ENCODE data around the gene PNMA6E. TPM values are rescaled to one million over a fixed set of nuclear protein-coding genes. Genes with fewer than 3 reads are reported as not detected.

PNMA6E gene
- total and polyA plus RNA-seq, 9 of the 15 experiments (the other 6 are each of a cell fraction or from before 2014, with no cell fraction given), result 0.03 TPM; not detected in 8

GRCh38 chrX:153379971-153380581 lies 21.1 kb downstream of the PNMA6E start (continued):
- TF ChIP-seq RBM14 (IDR thresholded peaks at IDR 0.05; ENCODE audit: borderline replicate concordance, insufficient read depth, low read depth, low read length) (no peak), XRCC3 (IDR thresholded peaks at IDR 0.05) (no peak), HMGN3 (IDR thresholded peaks at IDR 0.05; ENCODE audit: borderline replicate concordance, extremely low read depth, insufficient read length, low read depth, low read length) (no peak), ZNF644 (tag; IDR thresholded peaks at IDR 0.05; ENCODE audit: low read depth) (peak; percentile 74; the same call in 1 of the 2 replicates), ETS2 (tag; IDR thresholded peaks at IDR 0.05; ENCODE audit: borderline replicate concordance, poor library complexity, severe bottlenecking) (no peak), MAFK (IDR thresholded peaks at IDR 0.05; ENCODE audit: low read length) (no peak), ZNF133 (CRISPR knock-in tag; IDR thresholded peaks at IDR 0.05) (no peak), TCF3 (CRISPR knock-in tag; IDR thresholded peaks at IDR 0.05) (no peak), ZBTB40 (IDR thresholded peaks at IDR 0.05) (no peak), ZBTB40 (CRISPR knock-in tag; IDR thresholded peaks at IDR 0.05) (no peak), ZNF584 (CRISPR knock-in tag; IDR thresholded peaks at IDR 0.05; ENCODE audit: low read depth) (peak; percentile 82; the same call in 1 of the 2 replicates), ZHX1 (conservative IDR thresholded peaks at IDR 0.05; ENCODE audit: low read length) (no peak), ZNF668 (CRISPR knock-in tag; IDR thresholded peaks at IDR 0.05) (no peak), ARID3B (CRISPR knock-in tag; IDR thresholded peaks at IDR 0.05; ENCODE audit: borderline replicate concordance) (no peak)

Data from K562 (cell line).